KBM-7 (cell line): ENCODE measurements around the gene SCGB1D1.

ENCODE experiments used
- DNase-seq: peaks from one replicate; pipeline ENCODE4 v3.0.0-alpha.2; 2015
- in situ Hi-C: fragments of 300-500 bp; cut with MboI; formaldehyde crosslinking; loops from 2 replicates; pipeline ENCODE4 v1.14.3; 2020; ENCODE audit warnings: low sequenced_read_pairs, low pct_unique_long_range_greater_than_20kb, mixed read lengths

SCGB1D1 gene

GRCh38 chr11:62190011-62190410, at the start of gene SCGB1D1:
Gene SCGB1D1 (plus strand): TSS chr11:62190216. CDS start chr11:62190285, 69 bp downstream.
- no peak for DNase-seq
- in situ Hi-C loops: no loop called here

DNA sequence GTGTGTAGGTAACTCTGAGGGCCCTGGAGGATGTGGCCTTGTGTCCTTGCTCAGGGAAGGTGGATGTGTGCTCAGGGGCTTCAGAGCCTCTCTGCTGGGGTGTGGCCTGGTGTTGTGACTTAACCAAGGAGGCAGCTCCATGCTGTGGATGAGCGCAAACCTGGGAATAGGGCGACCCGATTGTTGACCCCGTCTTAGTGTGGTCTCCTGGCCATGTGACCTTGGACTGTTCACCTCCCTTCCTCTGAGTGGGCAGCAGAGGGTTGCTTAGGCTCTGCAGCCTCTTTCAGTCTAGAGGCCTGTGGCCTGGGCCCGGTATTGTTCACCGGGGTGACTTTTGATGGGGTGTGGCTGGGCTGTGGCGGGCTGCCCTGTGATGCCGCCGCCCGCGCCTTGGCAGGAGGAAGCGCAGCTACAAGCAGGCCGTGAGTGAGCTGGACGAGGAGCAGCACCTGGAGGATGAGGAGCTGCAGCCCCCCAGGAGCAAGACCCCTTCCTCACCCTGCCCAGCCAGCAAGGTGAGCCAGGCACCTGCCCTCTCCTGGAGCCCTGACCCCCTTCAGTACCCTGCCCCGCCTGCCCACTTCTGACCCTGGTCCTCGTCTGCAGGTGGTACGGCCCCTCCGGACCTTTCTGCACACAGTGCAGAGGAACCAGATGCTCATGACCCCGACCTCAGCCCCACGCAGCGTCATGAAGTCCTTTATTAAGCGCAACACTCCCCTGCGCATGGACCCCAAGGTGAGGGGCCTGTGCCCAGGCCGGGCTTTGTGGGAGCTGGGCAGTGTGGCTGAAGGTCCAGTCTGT, 49.5 kb upstream of the SCGB1D1 start:
- in situ Hi-C loops: no loop called here

DNA sequence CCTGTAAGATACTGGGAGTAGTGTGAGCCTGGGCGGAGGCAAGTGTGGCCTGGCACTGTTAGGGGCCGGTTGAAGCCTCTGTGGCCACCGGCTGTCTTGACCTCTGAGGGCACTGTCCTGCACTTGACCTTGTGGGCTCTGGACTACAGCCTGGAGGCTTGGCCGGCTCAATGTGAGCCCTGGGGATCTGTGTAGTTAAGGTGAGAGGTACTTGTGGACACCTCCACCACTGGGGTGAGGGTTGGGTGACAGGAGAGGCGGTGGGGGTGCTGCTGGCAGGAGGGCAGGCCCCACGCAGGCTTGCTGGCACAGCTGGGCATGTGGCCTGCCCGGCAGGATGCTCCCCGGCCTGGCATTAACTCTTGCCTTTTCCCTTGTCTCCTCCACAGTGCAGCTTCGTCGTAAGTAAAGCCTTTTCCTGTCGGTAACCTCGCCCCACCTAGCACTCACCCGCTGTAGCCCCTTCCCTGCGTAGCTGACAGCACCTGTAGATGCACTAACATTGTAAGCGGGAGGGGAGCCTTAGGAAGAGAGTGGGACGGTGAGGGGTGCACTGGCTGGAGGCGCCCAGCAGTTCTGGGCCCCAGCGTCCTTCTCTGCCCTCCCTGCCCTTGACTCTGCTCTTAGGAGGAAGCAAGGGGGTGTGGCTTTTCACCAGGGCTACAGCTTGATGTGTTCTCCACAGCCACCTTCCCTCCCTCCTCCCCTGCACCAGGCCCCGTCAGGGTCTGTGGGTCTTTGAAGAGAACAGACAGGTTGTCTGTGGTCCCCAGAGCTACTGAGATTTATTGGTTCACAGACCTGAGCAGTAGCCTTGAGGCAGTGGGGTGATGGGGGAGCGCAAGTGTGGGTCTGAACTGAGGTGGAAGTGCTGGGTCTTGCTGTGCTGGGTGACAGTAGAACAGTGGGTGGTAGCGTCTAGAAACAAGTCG, 48.6 kb upstream of the SCGB1D1 start:
- no peak for DNase-seq
- in situ Hi-C loops: no loop called here

More for the DNA sequence above, 49.5 kb upstream of the SCGB1D1 start:
- DNase-seq: no peak

DNA sequence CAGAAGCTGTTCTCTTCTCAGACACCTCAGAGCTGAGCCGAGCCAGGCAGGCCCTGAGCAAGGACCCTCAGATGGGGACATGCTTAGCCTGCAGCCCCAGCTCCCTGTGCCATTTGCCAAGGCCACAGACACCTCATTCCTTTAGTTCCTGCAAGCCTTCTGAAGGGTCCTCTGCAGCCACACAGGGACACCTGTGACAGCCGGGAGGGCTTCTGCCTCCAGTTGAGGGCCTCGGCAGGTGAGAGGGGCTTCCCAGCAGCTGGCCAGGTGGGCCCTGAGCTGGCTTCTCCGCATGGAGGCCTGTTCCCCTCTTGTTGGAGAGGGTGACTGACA, 48.0 kb upstream of the SCGB1D1 start:
- no peak for DNase-seq
- in situ Hi-C loops: no loop called here

GRCh38 chr11:62142921-62143320, 47.1 kb upstream of the SCGB1D1 start:
- DNase-seq: no peak
- in situ Hi-C loops: no loop called here

- in situ Hi-C loops: no loop called here
- no peak for DNase-seq
Measured at GRCh38 chr11:62143727-62144126, 46.3 kb upstream of the SCGB1D1 start.

- in situ Hi-C loops: no loop called here
- no peak for DNase-seq
Measured at GRCh38 chr11:62144641-62145255, 45.3 kb upstream of the SCGB1D1 start.

DNA sequence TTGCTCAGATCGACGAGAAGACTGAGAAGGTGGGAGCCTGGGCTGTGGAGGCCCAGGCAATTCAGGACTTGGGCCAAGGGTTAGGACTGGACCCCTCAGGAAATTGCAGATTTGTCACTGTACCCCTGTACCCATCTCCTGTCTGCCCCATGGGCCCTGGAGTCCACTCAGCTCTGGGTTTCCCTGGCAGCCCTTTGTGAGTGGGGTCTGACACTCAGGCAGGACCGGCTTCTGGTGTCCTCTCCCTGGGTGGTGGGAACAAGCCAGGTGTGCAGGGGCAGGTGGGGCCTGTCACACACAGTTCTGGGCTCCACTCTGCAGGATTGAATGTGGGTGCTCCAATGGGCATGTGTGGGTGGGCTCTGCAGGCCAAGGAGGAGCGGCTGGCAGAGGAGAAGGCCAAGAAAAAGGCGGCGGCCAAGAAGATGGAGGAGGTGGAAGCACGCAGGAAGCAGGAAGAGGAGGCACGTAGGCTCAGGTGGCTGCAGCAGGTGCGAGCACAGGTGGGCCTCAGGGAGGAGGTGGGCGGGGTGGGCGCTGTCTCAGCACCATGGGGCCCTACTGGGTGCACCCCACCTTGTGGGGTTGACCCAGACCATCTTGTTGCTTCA, 44.6 kb upstream of the SCGB1D1 start:
- DNase-seq: no peak

GRCh38 chr11:62146476-62147200, 43.4 kb upstream of the SCGB1D1 start:
- in situ Hi-C loops: no loop called here
- DNase-seq: no peak

More for the DNA sequence above, 44.6 kb upstream of the SCGB1D1 start:
- in situ Hi-C loops: no loop called here

DNA sequence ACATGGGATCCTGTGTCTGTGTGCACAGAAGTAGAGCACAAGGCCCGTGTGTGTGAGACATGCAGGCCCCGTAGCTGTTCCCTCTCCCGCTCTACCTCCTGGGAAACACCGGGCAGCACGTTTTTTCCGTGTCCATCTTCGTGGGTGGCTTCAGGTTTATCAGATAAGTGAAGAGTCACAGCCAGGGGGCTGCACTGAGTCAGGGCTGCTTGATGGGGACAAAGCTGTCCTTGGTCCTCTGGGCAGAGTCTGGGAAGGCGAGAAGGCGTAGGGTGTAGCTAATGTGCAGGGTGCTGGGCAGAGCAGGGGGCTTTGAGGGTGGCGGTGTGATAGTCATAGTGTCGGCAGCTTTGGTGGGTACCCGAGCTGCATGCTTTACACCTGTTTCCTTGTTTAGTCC, 42.5 kb upstream of the SCGB1D1 start:
- DNase-seq: no peak
- in situ Hi-C loops: no loop called here

- DNase-seq: no peak
- in situ Hi-C loops: no loop called here
Measured at GRCh38 chr11:62148271-62148980, 41.6 kb upstream of the SCGB1D1 start.

DNA sequence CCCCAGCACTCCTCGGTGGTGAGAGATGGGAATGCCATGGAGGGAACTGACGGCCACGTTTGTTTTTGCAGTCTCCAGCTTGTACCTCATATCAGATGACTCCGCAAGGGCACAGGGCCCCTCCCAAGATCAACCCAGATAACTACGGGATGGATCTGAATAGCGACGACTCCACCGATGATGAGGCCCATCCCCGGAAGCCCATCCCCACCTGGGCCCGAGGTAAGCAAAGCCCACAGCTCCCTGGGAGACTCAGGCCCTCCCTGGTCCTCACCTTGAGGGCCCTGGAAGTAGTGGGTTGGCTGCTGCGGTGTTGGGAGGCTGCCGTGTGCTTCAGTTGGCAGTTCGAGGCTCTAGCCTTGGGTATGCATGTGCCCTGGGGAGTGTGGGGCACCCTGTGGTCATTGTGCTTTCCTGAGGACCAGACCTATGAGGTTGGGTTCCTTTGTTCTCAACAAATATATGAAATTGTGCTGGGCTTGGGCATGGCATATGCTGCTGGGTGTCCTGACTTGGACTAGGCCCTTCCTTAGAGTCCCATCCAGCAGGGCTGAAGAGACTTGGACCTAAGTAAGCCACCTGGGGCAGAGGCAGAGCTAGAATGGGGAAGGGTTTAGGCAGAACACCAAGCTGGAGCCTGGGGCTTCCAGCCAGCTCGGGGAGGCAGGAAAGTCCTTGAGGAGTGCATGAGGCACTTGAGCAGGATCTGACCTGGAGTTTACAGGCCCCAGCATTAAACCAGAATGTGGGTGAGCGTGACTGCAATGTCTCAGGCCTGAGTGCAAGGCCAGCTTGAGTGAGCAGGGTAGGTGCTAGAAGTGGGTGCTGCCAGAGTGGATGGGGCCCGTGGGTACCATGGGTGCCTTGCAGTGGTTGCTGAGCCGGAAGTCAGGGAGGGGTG, 39.8 kb upstream of the SCGB1D1 start:
- no peak for DNase-seq
- in situ Hi-C loops: no loop called here

- no peak for DNase-seq
- in situ Hi-C loops: no loop called here
Measured at GRCh38 chr11:62150887-62151736, 38.9 kb upstream of the SCGB1D1 start.

- no peak for DNase-seq
- in situ Hi-C loops: no loop called here
Measured at GRCh38 chr11:62151737-62152102, 38.3 kb upstream of the SCGB1D1 start.

DNA sequence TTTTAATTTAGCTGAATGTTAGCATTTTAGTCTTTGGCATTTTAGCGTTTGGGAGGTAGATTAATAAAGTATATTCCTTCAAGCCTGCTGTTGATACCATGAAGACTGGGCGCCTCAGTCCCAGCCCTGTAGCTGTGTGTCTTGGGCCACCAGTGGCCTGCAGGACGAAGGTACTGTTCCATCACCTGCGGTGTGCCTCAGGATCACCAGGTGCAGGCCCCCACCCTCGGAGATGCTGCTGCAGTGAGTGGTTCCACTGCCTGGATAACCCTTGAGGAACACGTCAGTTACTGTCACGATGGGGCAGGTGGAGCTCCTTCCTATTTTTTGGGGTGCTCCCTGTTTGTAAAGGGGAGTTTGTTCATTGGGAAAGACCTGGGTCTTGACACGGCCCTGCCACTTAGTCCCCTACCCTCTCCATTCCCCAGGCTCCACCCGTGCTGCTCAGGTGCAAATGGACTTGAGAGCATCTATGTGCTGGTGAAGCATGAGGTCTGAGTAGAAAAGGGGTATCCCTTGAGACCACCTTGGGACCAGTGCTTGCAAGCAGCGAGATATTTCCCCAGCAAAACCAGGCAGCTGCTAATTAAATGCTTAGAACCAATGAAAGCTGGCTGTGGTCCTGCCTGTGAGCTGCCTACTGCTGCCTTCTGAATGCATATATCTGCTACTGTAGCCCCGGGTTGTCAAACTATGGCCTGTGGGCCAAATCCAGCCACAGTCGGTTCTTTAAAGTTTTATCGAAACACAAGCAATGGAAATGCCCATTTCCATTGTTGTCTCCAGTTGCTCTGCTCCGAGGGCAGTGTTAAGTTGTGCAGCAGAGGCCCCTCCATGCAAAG, 37.5 kb upstream of the SCGB1D1 start:
- in situ Hi-C loops: no loop called here
- no peak for DNase-seq

DNA sequence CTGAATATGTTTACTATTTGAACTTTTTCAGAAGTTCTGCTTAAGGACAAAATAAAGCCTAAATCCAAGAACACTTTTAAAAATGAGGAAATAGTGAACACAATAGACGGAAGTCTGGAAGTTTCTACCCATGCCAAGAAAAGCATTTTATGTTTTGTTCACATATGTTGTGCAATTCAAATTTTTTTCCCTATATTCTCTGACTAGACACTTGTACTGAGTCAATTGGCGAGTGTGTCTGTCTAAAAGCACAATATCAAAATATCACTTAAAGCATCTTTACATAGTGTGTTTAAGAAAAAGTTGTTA, 37.0 kb upstream of the SCGB1D1 start:
- DNase-seq: no peak

More for the DNA sequence above, 37.0 kb upstream of the SCGB1D1 start:
- in situ Hi-C loops: no loop called here
